ENCODE measurements around the gene MRC2.

- TF ChIP-seq TAF1 (IDR thresholded peaks at IDR 0.05; ENCODE audit: low read depth) (no peak), NFIC (IDR thresholded peaks at IDR 0.05) (no peak)
Observed at GRCh38 chr17:62615503-62615902, 12.0 kb upstream of the MRC2 start.
